Measurements from ENCODE around the gene ZNF664. TPM values are rescaled to one million over a fixed set of nuclear protein-coding genes. Genes with fewer than 3 reads are reported as not detected.

The ZNF664 gene
- total and polyA plus RNA-seq, 9 of the 15 experiments (the other 6 are each of a cell fraction or from before 2014, with no cell fraction given), result 3.3 to 101 (median 63.6) TPM

DNA sequence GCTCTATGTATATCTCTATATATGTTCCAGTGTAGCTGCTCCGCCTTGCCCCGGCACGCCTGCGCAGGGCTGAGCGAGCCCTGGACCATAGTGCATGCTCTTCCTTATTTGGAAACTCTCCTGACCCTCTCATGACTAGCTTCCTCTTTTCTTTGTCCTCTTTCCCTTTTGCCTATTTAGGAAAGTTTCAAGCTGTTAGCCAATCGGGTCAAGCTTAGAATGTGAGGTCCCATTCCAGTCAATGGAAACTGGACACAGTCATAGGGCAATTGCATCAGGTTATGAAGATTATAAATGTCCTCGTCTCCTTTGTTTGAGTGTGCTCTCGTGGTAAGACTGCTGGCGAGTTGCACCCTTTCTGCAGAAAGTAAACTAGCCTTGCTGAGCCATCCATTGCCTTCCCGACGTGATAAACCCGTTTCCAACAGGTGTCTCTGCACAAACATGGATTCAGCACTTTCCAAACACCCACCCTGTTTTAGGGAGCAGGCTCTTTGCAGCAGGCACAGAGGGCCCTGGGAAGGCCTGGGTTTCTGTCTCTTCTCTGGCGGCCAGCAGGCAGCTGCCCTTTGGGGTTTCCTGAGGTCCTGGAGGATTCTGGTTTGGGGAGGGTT is 31.3 kb upstream of the ZNF664 start:
- H3K27me3 ChIP-seq (ENCODE audit: control insufficient read depth in 2 of 2, insufficient read depth in 2 of 2, low read length in 2 of 2), result peaks cover 42 to 75% of the 10 kb centered on the region in 2 experiments; a peak in 4 of 5 replicates
- H3K9me1 ChIP-seq (ENCODE audit: control insufficient read depth, insufficient read depth, low read length), result no peaks in the 10 kb centered on the region
- ATAC-seq (no peak), FAIRE-seq (no peak), DNase-seq (ENCODE audit: extremely low read depth in 1 of 4, low spot score in 3 of 4) (no peak)
- H3K9me3 ChIP-seq (replicated peaks; ENCODE audit: control insufficient read depth, insufficient read depth, low read depth, low read length), result no peaks in the 10 kb centered on the region; the same call in 1 of the 2 replicates
- H3K4me2 ChIP-seq (ENCODE audit: insufficient read depth, low read length), result no peak overlapping the region
- intact Hi-C loops (cut with micrococcal nuclease), result no loop called here
- in situ Hi-C loops (cut with MboI), result no loop called here
- H3K27ac ChIP-seq (ENCODE audit: extremely low read depth, low read depth, low read length), result no peak overlapping the region
- WGBS (ENCODE audit: insufficient coverage, low coverage, missing lambda C conversion rate), result 25% methylated on average over 13 of the region's 13 CpGs
- no peak overlapping the region for H2AFZ ChIP-seq (ENCODE audit: low read depth, low read length)
- H3K4me1 ChIP-seq (replicated peaks in 1 of 2; ENCODE audit: control insufficient read depth in 2 of 2, insufficient read depth in 2 of 2, low read length in 2 of 2), result peaks cover 0 to 10% of the 10 kb centered on the region in 2 experiments; a peak in 2 of 5 replicates
- no peak overlapping the region for H3K4me3 ChIP-seq
- H3K9ac ChIP-seq (ENCODE audit: insufficient read depth in 1 of 2, low read depth in 2 of 2, low read length in 2 of 2), result no peak overlapping the region
- no peaks in the 10 kb centered on the region for H3K36me3 ChIP-seq (ENCODE audit: control insufficient read depth, insufficient read depth, low read length)
- H3K79me2 ChIP-seq (ENCODE audit: control insufficient read depth, insufficient read depth, low read length), result no peaks in the 10 kb centered on the region
- H4K20me1 ChIP-seq (replicated peaks; ENCODE audit: control insufficient read depth, insufficient read depth, low read length), result peaks cover 4% of the 10 kb centered on the region; the same call in 1 of the 2 replicates
- no TSS peak for BruUV-seq (replicated peaks)
- ChIA-PET POLR2A (interaction anchor here (0.6 to 1.0 kb wide), 2 partner anchors 16 to 54 kb away, joined by 3 read pairs; no protein-coding TSS in a partner anchor), CTCF (ENCODE audit: low intra/inter-chr PET ratio) (interaction anchor here (0.6 kb wide), 1 partner anchor 352 kb away, joined by 3 read pairs; no protein-coding TSS in a partner anchor)
- TF ChIP-seq, protein P1, sequence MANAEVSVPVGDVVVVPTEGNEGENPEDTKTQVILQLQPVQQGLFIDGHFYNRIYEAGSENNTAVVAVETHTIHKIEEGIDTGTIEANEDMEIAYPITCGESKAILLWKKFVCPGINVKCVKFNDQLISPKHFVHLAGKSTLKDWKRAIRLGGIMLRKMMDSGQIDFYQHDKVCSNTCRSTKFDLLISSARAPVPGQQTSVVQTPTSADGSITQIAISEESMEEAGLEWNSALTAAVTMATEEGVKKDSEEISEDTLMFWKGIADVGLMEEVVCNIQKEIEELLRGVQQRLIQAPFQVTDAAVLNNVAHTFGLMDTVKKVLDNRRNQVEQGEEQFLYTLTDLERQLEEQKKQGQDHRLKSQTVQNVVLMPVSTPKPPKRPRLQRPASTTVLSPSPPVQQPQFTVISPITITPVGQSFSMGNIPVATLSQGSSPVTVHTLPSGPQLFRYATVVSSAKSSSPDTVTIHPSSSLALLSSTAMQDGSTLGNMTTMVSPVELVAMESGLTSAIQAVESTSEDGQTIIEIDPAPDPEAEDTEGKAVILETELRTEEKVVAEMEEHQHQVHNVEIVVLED (CRISPR knock-in tag; IDR thresholded peaks at IDR 0.05), result no peak
- TF ChIP-seq SMAD4 (CRISPR knock-in tag; conservative IDR thresholded peaks at IDR 0.05) (no peak), ESRRB (CRISPR knock-in tag; IDR thresholded peaks at IDR 0.05; ENCODE audit: borderline replicate concordance) (no peak), PPARD (CRISPR knock-in tag; IDR thresholded peaks at IDR 0.05) (no peak), NEUROD1 (IDR thresholded peaks at IDR 0.05; ENCODE audit: borderline replicate concordance, low read depth, low read length, partially characterized antibody) (no peak), TRIM24 (IDR thresholded peaks at IDR 0.05) (peak in 1 of 2 experiments; percentile 60; a peak in 1 of 4 replicates), CCNT2 (IDR thresholded peaks at IDR 0.05; ENCODE audit: borderline replicate concordance, extremely low read depth, insufficient read length, low read depth, low read length) (no peak), ZNF644 (tag; IDR thresholded peaks at IDR 0.05; ENCODE audit: low read depth) (0 out of 2 replicates have a peak, but pooled peaks have one; percentile 24), HIVEP1 (CRISPR knock-in tag; IDR thresholded peaks at IDR 0.05) (no peak), ERF (CRISPR knock-in tag; IDR thresholded peaks at IDR 0.05) (no peak), SRF (CRISPR knock-in tag; IDR thresholded peaks at IDR 0.05) (peak in 1 of 2 experiments; percentile 94; a peak in 2 of 4 replicates), GATAD2B (IDR thresholded peaks at IDR 0.05; ENCODE audit: borderline replicate concordance) (no peak), IRF2 (CRISPR knock-in tag; IDR thresholded peaks at IDR 0.05) (no peak), GABPA (tag; conservative IDR thresholded peaks at IDR 0.05; ENCODE audit: low read depth) (no peak), CBX1 (IDR thresholded peaks at IDR 0.05; ENCODE audit: low read depth) (peak; percentile 57; the same call in 1 of the 2 replicates)
- TF ChIP-seq, protein P2, sequence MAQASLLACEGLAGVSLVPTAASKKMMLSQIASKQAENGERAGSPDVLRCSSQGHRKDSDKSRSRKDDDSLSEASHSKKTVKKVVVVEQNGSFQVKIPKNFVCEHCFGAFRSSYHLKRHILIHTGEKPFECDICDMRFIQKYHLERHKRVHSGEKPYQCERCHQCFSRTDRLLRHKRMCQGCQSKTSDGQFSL (CRISPR knock-in tag; IDR thresholded peaks at IDR 0.05), result no peak
- TF ChIP-seq, protein P2 (tag; IDR thresholded peaks at IDR 0.05), result no peak
- TF ChIP-seq, protein P3, sequence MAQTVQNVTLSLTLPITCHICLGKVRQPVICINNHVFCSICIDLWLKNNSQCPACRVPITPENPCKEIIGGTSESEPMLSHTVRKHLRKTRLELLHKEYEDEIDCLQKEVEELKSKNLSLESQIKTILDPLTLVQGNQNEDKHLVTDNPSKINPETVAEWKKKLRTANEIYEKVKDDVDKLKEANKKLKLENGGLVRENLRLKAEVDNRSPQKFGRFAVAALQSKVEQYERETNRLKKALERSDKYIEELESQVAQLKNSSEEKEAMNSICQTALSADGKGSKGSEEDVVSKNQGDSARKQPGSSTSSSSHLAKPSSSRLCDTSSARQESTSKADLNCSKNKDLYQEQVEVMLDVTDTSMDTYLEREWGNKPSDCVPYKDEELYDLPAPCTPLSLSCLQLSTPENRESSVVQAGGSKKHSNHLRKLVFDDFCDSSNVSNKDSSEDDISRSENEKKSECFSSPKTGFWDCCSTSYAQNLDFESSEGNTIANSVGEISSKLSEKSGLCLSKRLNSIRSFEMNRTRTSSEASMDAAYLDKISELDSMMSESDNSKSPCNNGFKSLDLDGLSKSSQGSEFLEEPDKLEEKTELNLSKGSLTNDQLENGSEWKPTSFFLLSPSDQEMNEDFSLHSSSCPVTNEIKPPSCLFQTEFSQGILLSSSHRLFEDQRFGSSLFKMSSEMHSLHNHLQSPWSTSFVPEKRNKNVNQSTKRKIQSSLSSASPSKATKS (CRISPR knock-in tag; IDR thresholded peaks at IDR 0.05), result no peak
